ENCODE measurements around the gene CTNNA3. TPM values are rescaled to one million over a fixed set of nuclear protein-coding genes. Genes with fewer than 3 reads are reported as not detected.

The CTNNA3 gene
- total and polyA plus RNA-seq, 2 donors (not counting 3 experiments of a cell fraction or from before 2014, with no cell fraction given) = not detected

- FAIRE-seq = no peak
- intact Hi-C loops (cut with micrococcal nuclease) = no loop called here
- dilution Hi-C loops (cut with MboI; ENCODE audit: extremely low pct_ligation_motif_present, low sequenced_read_pairs) = no loop called here
Observed at GRCh38 chr10:66519616-66520015, 1176.4 kb downstream of the CTNNA3 start.

More at GRCh38 chr10:66519616-66520015, 1176.4 kb downstream of the CTNNA3 start:
- Histone ChIP-seq H3K27ac (ENCODE audit: insufficient read depth, low read depth, low read length) (no peak overlapping the region), H3K9me3 (replicated peaks; ENCODE audit: control insufficient read depth, insufficient read depth, low read length) (no peaks in the 10 kb centered on the region), H3K4me3 (replicated peaks in 1 of 3; ENCODE audit: insufficient read depth in 1 of 3, low read depth in 1 of 3, low read length in 3 of 3) (no peak overlapping the region), H3K4me1 (ENCODE audit: control insufficient read depth, extremely low read depth, insufficient read depth, low read length) (no peaks in the 10 kb centered on the region), H3K9me1 (replicated peaks; ENCODE audit: control insufficient read depth, extremely low read depth, insufficient read depth, low read length) (no peaks in the 10 kb centered on the region), H2AFZ (ENCODE audit: low read depth, low read length) (no peak overlapping the region), H3K79me2 (ENCODE audit: control insufficient read depth, insufficient read depth, low read length) (no peaks in the 10 kb centered on the region), H3K4me2 (ENCODE audit: insufficient read depth, low read length) (no peak overlapping the region), H3K9ac (replicated peaks; ENCODE audit: extremely low read depth, insufficient read depth, low read length) (no peak overlapping the region), H4K20me1 (replicated peaks; ENCODE audit: control insufficient read depth, extremely low read depth, insufficient read depth, low read length) (no peaks in the 10 kb centered on the region), H3K27me3 (ENCODE audit: control insufficient read depth in 2 of 2, insufficient read depth in 2 of 2, low read length in 2 of 2) (no peaks in the 10 kb centered on the region), H3K36me3 (ENCODE audit: control insufficient read depth in 2 of 2, extremely low read depth in 1 of 2, insufficient read depth in 2 of 2, low read length in 2 of 2) (no peaks in the 10 kb centered on the region)
- POLR2A ChIA-PET = no interaction called here
- DNase-seq (ENCODE audit: low read depth, low spot score) = no peak
- BruUV-seq (replicated peaks) = no TSS peak
- TF ChIP-seq EZH2 (IDR thresholded peaks at IDR 0.05; ENCODE audit: borderline replicate concordance, low read depth, low read length, severe bottlenecking) (no peak), POLR2AphosphoS5 (IDR thresholded peaks at IDR 0.05; ENCODE audit: insufficient read depth, low read depth, low read length) (no peak), JUN (IDR thresholded peaks at IDR 0.05; ENCODE audit: borderline replicate concordance, insufficient read depth, insufficient read length, low read depth) (no peak), CTCF (IDR thresholded peaks at IDR 0.05; ENCODE audit: extremely low read depth in 1 of 2, insufficient read depth in 1 of 2, low read depth in 1 of 2, low read length in 2 of 2) (no peak), POLR2A (IDR thresholded peaks at IDR 0.05; ENCODE audit: low read depth, low read length) (no peak), FOS (IDR thresholded peaks at IDR 0.05; ENCODE audit: borderline replicate concordance, insufficient read depth, low read length) (no peak), MYC (IDR thresholded peaks at IDR 0.05; ENCODE audit: low read depth, low read length) (no peak)
- CTCF ChIA-PET = no interaction called here
